ENCODE measurements around the gene OSBPL6.
"Not testable (repeated sequence)": the region's sequence is repeated elsewhere in the genome, so short reads cannot be mapped to it uniquely, and the experiment has no call there.

Gene OSBPL6

GRCh38 chr2:178187861-178188260 lies 6.5 kb upstream of the OSBPL6 start:
- no peak overlapping the region for H3K4me3 ChIP-seq
- H3K27me3 ChIP-seq (ENCODE audit: low read depth): no peaks in the 10 kb centered on the region
- DNase-seq (ENCODE audit: low spot score in 2 of 2): no peak
- H3K36me3 ChIP-seq (replicated peaks): no peaks in the 10 kb centered on the region
- no peaks in the 10 kb centered on the region for H3K9me3 ChIP-seq
- H3K4me1 ChIP-seq: no peaks in the 10 kb centered on the region
- in situ Hi-C loops (cut with MboI; ENCODE audit: low sequenced_read_pairs): no loop called here

DNA sequence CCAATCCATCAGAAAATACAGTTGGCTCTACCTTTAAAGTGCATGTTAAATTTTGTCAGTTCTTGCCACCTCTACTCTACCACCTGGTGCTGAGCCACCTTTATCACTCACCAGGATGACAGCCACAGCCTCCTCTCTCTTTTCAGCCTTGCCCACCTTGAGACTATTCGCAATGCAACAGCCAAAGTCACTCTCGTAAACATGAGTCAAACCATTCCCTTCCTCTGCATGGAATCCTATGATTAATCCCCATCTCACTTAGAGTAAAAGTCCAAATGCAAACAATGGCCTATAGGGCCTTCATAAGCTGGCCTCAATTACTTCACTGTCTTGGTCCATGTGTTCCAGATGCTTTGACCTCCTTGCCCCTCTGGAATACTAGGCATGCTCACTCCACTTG lies 5.8 kb upstream of the OSBPL6 start:
- Histone ChIP-seq H3K4me1 (peaks cover 3% of the 10 kb centered on the region; the same call in 1 of the 2 replicates), H3K9me3 (no peaks in the 10 kb centered on the region), H3K27me3 (ENCODE audit: low read depth) (no peaks in the 10 kb centered on the region), H3K4me3 (no peak overlapping the region), H3K36me3 (replicated peaks) (no peaks in the 10 kb centered on the region)
- no peak for DNase-seq (ENCODE audit: low spot score in 2 of 2)
- in situ Hi-C loops (cut with MboI; ENCODE audit: low sequenced_read_pairs): no loop called here

DNA sequence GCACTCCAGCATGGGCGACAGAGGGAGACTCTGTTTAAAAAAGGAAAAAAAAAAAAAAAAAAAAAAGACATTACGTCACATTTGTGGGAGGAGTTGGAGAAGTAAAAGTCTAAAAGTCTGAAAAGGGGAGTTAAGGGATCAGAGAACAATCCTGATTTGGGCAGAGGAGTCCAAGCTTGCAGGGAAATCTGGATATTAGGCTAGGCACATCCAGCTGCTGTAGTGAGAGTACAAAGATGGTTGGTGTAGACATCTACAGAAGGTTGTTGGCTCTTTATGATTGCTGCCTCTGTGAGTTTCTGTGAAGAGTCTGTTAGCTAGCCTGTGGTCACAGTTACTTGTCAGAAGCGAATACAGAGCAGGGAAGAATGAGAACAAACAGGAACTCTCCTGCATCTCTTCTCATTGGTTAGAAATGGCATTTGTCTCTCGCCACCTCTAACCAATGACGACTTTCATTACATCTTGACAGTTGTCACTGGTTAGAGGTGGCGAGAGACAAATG lies 3.3 kb upstream of the OSBPL6 start:
- DNase-seq (ENCODE audit: low spot score in 2 of 2): no peak
- in situ Hi-C loops (cut with MboI; ENCODE audit: low sequenced_read_pairs): no loop called here
- no peaks in the 10 kb centered on the region for H3K9me3 ChIP-seq
- H3K4me3 ChIP-seq: no peak overlapping the region
- H3K27me3 ChIP-seq (ENCODE audit: low read depth): no peaks in the 10 kb centered on the region
- H3K4me1 ChIP-seq: peaks cover 6% of the 10 kb centered on the region
- H3K36me3 ChIP-seq (replicated peaks): no peaks in the 10 kb centered on the region

DNA sequence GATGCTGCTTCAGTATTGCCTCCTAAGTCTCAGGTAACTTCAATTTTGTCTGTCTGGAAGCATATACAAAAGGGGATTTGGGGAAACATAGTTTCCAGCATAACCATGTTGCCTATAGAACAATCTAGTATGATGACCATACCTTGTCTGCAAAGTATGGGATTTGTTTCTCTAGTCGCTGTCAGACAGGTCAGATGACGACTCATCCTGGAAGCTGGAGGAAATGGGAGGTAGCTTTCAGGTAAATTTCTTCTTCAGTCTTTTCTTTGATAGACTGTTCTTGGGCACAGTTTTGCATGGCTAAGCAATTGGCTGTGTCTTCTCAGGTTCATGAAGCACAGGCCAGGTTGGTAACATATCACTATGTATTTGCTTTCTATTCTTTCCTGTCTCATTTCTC lies 2.8 kb upstream of the OSBPL6 start:
- no peak for DNase-seq (ENCODE audit: low spot score in 2 of 2)
- Histone ChIP-seq H3K36me3 (replicated peaks) (no peaks in the 10 kb centered on the region), H3K4me1 (peaks cover 10% of the 10 kb centered on the region), H3K27me3 (ENCODE audit: low read depth) (no peaks in the 10 kb centered on the region), H3K9me3 (no peaks in the 10 kb centered on the region), H3K4me3 (no peak overlapping the region)
- in situ Hi-C loops (cut with MboI; ENCODE audit: low sequenced_read_pairs): no loop called here

GRCh38 chr2:178193496-178193822 lies 853 bp upstream of the OSBPL6 start:
- DNase-seq (ENCODE audit: low spot score in 2 of 2): no peak
- in situ Hi-C loops (cut with MboI; ENCODE audit: low sequenced_read_pairs): no loop called here
- Histone ChIP-seq H3K9me3 (no peaks in the 10 kb centered on the region), H3K4me3 (peak overlapping the region; percentile 86), H3K36me3 (replicated peaks) (no peaks in the 10 kb centered on the region), H3K27me3 (ENCODE audit: low read depth) (no peaks in the 10 kb centered on the region), H3K4me1 (peaks cover 10% of the 10 kb centered on the region)

DNA sequence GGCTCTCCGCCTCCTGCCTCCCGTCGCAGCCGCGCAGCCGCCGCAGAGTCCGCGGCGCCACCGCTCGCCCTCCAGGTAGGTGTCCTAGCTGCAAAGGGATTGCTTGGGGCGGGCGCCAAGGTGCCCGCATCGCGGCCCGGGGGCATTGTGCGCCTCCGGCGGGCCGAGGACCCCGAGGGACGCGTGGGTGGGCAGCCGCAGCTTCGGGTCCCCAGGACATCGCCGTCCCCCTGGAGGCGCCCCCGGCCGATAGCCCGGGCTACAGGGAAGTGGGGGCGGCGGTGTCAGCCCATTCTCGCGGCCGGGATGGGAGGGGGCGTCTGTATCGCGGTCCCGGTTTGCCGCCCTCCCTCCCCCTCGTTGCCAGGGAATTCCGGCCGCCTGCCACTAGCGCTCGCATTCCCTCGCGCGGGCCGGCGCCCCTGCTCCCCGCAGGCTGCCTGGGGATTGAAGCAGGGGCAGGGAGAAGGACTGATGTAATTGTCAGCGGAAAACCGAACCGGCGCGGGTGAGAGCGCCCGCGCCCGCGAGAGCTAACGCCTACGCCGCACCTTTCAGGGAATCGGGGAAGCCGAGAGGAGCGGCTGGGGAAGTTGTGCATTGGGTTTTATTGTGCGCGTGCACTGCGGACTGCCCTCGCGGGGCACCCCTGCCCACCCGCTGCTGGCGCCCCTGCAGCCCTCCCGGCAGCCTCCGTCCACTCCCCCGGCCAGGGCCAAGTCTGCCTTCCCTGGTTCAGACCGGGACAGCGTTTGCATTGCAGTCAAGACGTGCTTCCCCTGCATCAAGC lies 483 bp downstream of the OSBPL6 start:
- Histone ChIP-seq H3K36me3 (replicated peaks) (no peaks in the 10 kb centered on the region), H3K27me3 (ENCODE audit: low read depth) (no peaks in the 10 kb centered on the region), H3K9me3 (no peaks in the 10 kb centered on the region), H3K4me1 (peaks cover 23% of the 10 kb centered on the region), H3K4me3 (peak overlapping the region; percentile 86)
- peak in 1 of 2 experiments; percentile 62 for DNase-seq (ENCODE audit: low spot score in 2 of 2)
- in situ Hi-C loops (cut with MboI; ENCODE audit: low sequenced_read_pairs): no loop called here

DNA sequence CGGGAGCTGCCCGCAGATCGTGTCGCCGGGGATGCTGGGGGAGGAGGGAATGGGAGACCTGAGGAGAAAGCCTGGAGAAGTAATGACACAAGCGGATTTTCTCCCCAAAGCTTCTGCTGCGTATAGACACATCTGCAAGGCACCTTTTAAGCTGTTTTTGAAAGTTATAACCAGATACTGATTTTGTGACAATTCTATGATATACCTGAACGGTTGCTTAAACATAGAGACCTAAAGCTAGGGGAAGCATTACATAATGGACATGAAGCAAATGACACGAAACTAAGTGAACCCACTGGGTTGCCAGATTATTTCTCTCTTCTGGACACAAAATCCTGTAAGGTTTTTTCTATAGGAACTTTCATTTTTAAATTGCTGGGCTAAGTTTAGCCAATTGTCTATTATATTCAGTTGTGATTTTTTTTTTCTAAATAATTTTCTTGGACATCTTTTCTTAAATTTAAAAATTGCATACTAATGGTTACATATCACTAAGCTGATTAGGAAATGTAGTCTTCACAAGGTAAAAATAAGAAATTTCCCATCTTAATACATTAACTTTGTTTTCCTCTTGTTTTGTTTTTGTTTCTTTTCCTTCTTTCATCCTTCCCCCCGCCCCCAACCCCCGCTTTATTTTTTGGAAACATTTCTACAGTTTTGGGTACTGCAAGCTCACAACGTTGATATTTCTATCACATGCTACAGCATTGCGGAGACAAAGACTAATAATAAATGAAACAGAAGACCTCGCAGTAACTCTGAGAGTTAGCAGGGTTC lies 1.3 kb downstream of the OSBPL6 start:
- in situ Hi-C loops (cut with MboI; ENCODE audit: low sequenced_read_pairs): no loop called here
- Histone ChIP-seq H3K4me3 (peak overlapping the region; percentile 86), H3K4me1 (peaks cover 29% of the 10 kb centered on the region), H3K9me3 (no peaks in the 10 kb centered on the region), H3K27me3 (ENCODE audit: low read depth) (no peaks in the 10 kb centered on the region), H3K36me3 (replicated peaks) (no peaks in the 10 kb centered on the region)
- DNase-seq (ENCODE audit: low spot score in 2 of 2): peak in 1 of 2 experiments; percentile 81

DNA sequence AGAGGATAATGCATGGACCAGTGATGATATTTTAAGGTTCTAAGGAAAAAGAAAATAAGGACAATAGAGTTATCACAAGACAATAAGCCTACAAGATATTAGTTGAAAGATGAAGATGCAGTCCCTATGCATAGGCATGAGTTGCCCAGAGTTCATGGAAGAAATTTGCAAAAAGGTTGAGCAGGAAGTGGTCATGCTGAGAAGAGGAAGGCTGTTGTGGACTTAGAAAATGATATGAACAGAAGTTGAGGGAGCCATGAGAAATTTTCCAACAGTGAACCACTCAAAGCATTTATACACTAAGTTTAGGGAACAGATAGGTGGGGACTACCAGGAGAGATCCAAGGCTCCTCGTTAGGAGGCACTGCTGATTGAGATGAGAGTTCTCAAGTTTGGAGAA lies 3.5 kb downstream of the OSBPL6 start:
- Histone ChIP-seq H3K4me1 (peaks cover 29% of the 10 kb centered on the region), H3K9me3 (no peaks in the 10 kb centered on the region), H3K27me3 (ENCODE audit: low read depth) (no peaks in the 10 kb centered on the region), H3K36me3 (replicated peaks) (no peaks in the 10 kb centered on the region), H3K4me3 (no peak overlapping the region)
- no peak for DNase-seq (ENCODE audit: low spot score in 2 of 2)
- in situ Hi-C loops (cut with MboI; ENCODE audit: low sequenced_read_pairs): no loop called here

DNA sequence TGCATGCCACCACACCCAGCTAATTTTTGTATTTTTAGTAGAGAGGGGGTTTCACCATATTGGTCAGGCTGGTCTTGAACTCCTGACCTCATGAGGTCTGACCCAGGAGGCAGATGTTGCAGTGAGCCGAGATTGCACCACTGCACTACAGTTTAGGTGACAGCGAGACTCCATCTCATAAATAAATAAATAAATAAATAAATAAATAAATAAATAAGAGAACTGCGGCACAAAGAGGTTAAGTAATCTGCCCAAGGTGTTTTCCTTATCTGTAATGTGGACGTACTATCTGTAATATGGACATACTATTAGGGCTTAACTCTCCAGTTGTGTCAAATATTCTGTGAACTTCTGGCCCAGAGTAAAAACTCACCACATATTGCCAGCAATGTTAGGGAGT lies 4.1 kb downstream of the OSBPL6 start:
- DNase-seq (ENCODE audit: low spot score in 2 of 2); H3K4me3 ChIP-seq; in situ Hi-C loops (cut with MboI; ENCODE audit: low sequenced_read_pairs); H3K27me3 ChIP-seq (ENCODE audit: low read depth); H3K36me3 ChIP-seq (replicated peaks); H3K9me3 ChIP-seq: not testable (repeated sequence)
- H3K4me1 ChIP-seq: peaks cover 26% of the 10 kb centered on the region

GRCh38 chr2:178199334-178199733 lies 5.0 kb downstream of the OSBPL6 start:
- in situ Hi-C loops (cut with MboI; ENCODE audit: low sequenced_read_pairs): no loop called here
- peak in 1 of 2 experiments; percentile 45 for DNase-seq (ENCODE audit: low spot score in 2 of 2)
- Histone ChIP-seq H3K36me3 (replicated peaks) (no peaks in the 10 kb centered on the region), H3K4me1 (peaks cover 24% of the 10 kb centered on the region), H3K27me3 (ENCODE audit: low read depth) (no peaks in the 10 kb centered on the region), H3K4me3 (no peak overlapping the region), H3K9me3 (no peaks in the 10 kb centered on the region)

DNA sequence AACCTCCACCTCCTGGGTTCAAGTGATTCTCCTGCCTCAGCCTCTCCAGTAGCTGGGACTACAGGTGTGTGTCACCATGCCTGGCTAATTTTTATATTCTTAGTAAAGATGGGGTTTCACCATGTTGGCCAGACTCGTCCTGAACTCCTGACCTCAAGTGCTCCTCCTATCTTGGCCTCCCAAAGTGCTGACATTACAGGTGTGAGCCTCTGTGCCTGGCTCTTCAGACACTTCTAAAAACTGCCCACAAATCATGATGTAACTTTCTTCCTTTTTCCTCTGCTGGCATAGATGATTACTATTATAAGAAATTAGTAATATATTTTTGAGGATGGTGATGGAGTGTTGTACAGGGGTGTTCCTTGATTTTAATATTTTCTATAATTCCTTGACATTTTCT lies 6.0 kb downstream of the OSBPL6 start:
- DNase-seq (ENCODE audit: low spot score in 2 of 2): no peak
- H3K9me3 ChIP-seq: no peaks in the 10 kb centered on the region
- no peak overlapping the region for H3K4me3 ChIP-seq
- H3K4me1 ChIP-seq: peaks cover 24% of the 10 kb centered on the region
- H3K36me3 ChIP-seq (replicated peaks): no peaks in the 10 kb centered on the region
- in situ Hi-C loops (cut with MboI; ENCODE audit: low sequenced_read_pairs): no loop called here
- no peaks in the 10 kb centered on the region for H3K27me3 ChIP-seq (ENCODE audit: low read depth)

DNA sequence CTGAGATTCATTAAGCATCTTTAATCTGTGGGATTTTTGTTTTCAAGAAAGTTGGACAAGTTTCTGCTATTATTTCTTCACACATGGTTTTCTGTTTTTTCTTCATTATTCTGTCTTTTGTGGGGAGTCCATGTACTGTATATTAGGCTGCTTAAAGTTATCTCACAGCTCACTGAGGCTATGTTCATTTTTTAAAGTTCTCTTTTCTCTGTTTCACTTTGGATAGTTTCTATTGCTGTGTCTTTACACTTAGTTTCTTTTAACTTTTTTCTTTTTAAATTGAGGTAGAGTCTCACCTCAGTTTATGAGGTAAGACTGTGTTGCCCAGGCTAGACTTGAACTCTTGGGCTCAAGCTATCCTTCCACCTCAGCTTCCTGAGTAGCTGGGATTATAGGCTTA lies 8.6 kb downstream of the OSBPL6 start:
- in situ Hi-C loops (cut with MboI; ENCODE audit: low sequenced_read_pairs): no loop called here
- H3K4me3 ChIP-seq: no peak overlapping the region
- H3K9me3 ChIP-seq: no peaks in the 10 kb centered on the region
- no peak for DNase-seq (ENCODE audit: low spot score in 2 of 2)
- no peaks in the 10 kb centered on the region for H3K36me3 ChIP-seq (replicated peaks)
- H3K4me1 ChIP-seq: peaks cover 19% of the 10 kb centered on the region
- no peaks in the 10 kb centered on the region for H3K27me3 ChIP-seq (ENCODE audit: low read depth)

DNA sequence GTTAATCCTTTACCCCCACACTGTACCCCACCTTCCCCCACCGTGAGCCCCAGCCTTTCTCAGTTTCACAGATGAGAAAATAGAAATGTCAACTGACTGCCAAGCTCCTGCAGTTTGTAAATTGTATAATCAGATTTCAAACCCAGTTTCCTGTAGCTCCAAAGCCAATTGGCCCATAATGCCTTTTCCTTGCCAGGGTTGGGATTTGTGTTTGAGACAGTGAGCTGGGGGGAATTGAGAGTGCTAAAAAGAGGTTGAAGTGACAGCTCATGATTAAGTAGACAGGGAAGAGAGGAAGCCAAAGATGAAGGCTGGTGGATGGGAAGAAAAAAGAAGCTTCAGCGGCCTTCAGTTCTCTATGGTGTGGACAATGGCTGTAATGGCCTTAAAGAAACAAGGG lies 10.7 kb downstream of the OSBPL6 start:
- DNase-seq (ENCODE audit: low spot score in 2 of 2): no peak
- Histone ChIP-seq H3K36me3 (replicated peaks) (no peaks in the 10 kb centered on the region), H3K4me3 (no peak overlapping the region), H3K27me3 (ENCODE audit: low read depth) (no peaks in the 10 kb centered on the region), H3K4me1 (peaks cover 4% of the 10 kb centered on the region; the same call in 1 of the 2 replicates), H3K9me3 (no peaks in the 10 kb centered on the region)
- in situ Hi-C loops (cut with MboI; ENCODE audit: low sequenced_read_pairs): no loop called here

DNA sequence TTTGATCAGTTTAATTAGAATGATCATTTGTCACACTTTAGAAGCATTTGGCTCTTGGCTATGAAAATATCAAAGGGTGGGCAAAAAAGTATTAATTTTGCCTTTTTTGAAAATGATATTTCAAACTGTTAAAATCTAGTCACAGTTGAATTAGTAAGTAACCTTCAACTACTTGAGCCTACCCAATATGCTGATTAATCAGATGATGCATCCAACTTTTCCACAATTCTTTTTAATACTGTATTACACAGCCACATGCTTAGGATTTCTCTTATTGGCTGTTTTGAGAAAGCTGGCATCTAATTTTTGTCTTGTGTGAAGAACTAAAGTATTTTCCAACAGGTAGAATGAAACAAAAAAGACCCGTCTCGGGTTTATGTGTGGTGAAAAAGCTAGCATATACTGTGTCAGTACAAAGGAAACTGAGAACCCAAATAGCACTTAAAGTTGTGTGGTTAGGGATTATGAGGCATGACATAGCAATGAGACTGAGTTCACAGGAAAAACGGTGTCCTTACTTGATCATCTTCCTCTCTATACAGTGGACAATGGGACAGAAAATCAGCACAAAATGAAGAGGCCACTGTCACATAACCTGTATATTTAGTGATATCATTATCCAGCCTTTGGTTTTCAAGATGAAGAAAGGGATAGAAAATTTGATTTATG lies 11.7 kb downstream of the OSBPL6 start:
- no peaks in the 10 kb centered on the region for H3K9me3 ChIP-seq
- no peak overlapping the region for H3K4me3 ChIP-seq
- peaks cover 3% of the 10 kb centered on the region for H3K4me1 ChIP-seq
- DNase-seq (ENCODE audit: low spot score in 2 of 2): no peak
- no peaks in the 10 kb centered on the region for H3K36me3 ChIP-seq (replicated peaks)
- in situ Hi-C loops (cut with MboI; ENCODE audit: low sequenced_read_pairs): no loop called here
- no peaks in the 10 kb centered on the region for H3K27me3 ChIP-seq (ENCODE audit: low read depth)
